HepG2 (cell line): ENCODE results near the gene PXMP4. TPM values are rescaled to one million over a fixed set of nuclear protein-coding genes. Genes with fewer than 3 reads are reported as not detected.

Experiments used
- BRCA1 ChIP-seq: sonication (generic); formaldehyde crosslinking; IDR thresholded peaks from 2 replicates; pipeline ENCODE4 v1.4.0; 2020; ENCODE audit warnings: missing genetic modification reagents
- CBX5 ChIP-seq: sonication (generic); formaldehyde crosslinking; IDR thresholded peaks from 2 replicates; pipeline ENCODE4 v1.4.0; 2020; ENCODE audit warnings: missing genetic modification reagents, borderline replicate concordance
- ETV6 ChIP-seq: sonication (generic); formaldehyde crosslinking; conservative IDR thresholded peaks from 2 replicates; pipeline ENCODE4 v1.4.0; 2020; ENCODE audit warnings: missing genetic modification reagents
- EZH2 ChIP-seq: conservative IDR thresholded peaks from 2 replicates; pipeline ENCODE4 v1.6.1; 2012; ENCODE audit warnings: mild to moderate bottlenecking, low read depth, low read length, moderate library complexity
- HCFC1 ChIP-seq: fragments of 150-350 bp; IDR thresholded peaks from 2 replicates; pipeline ENCODE4 v1.6.1; 2014; ENCODE audit warnings: low read depth, low read length
- HNRNPL ChIP-seq: fragments of 200-400 bp; formaldehyde crosslinking; IDR thresholded peaks from 2 replicates; pipeline ENCODE4 v1.6.1; 2017; ENCODE audit warnings: mild to moderate bottlenecking, low read depth, low read length
- KAT8 ChIP-seq: IDR thresholded peaks from 2 replicates; pipeline ENCODE4 v1.6.1; 2016; ENCODE audit warnings: missing genetic modification reagents, missing compliant biosample characterization
- KMT2A ChIP-seq: sonication (generic); formaldehyde crosslinking; IDR thresholded peaks from 2 replicates; pipeline ENCODE4 v1.4.0; 2020; ENCODE audit warnings: missing genetic modification reagents
- MED1 ChIP-seq: sonication (generic); formaldehyde crosslinking; IDR thresholded peaks from 2 replicates; pipeline ENCODE4 v1.4.0; 2020; ENCODE audit warnings: missing genetic modification reagents
- NR2C2 ChIP-seq: sonication (generic); formaldehyde crosslinking; IDR thresholded peaks from 2 replicates; pipeline ENCODE4 v1.4.0; 2020; ENCODE audit warnings: missing genetic modification reagents, mild to moderate bottlenecking, moderate library complexity, borderline replicate concordance
- RARG ChIP-seq: sonication (generic); formaldehyde crosslinking; IDR thresholded peaks from 2 replicates; pipeline ENCODE4 v1.4.0; 2020; ENCODE audit warnings: low read depth, mild to moderate bottlenecking, missing genetic modification reagents
- REPIN1 ChIP-seq: sonication (generic); formaldehyde crosslinking; IDR thresholded peaks from 2 replicates; pipeline ENCODE4 v1.8.0; 2022; ENCODE audit warnings: missing genetic modification reagents, low read depth, mild to moderate bottlenecking, borderline replicate concordance
- RXRB ChIP-seq: IDR thresholded peaks from 2 replicates; pipeline ENCODE4 v1.6.1; 2016; ENCODE audit warnings: borderline replicate concordance, missing genetic modification reagents, missing compliant biosample characterization
- TAF15 ChIP-seq: fragments of 200-400 bp; formaldehyde crosslinking; IDR thresholded peaks from one replicate; pipeline ENCODE4 v1.6.1; 2018; ENCODE audit warnings: mild to moderate bottlenecking, low read depth, low read length; ENCODE audit not compliant: poor library complexity, severe bottlenecking
- TGIF2 ChIP-seq: IDR thresholded peaks from 2 replicates; pipeline ENCODE4 v1.6.1; 2016; ENCODE audit warnings: control low read depth, missing compliant biosample characterization
- THYN1 ChIP-seq: sonication (generic); formaldehyde crosslinking; IDR thresholded peaks from 2 replicates; pipeline ENCODE4 v1.8.1; 2023; ENCODE audit warnings: low read depth, mild to moderate bottlenecking, moderate library complexity, missing genetic modification reagents, borderline replicate concordance
- U2AF2 ChIP-seq: fragments of 200-400 bp; formaldehyde crosslinking; IDR thresholded peaks from 2 replicates; pipeline ENCODE4 v1.6.1; 2017; ENCODE audit warnings: low read depth, mild to moderate bottlenecking, low read length
- ZFP1 ChIP-seq: IDR thresholded peaks from 2 replicates; pipeline ENCODE4 v1.6.1; 2016
- ZMAT3 ChIP-seq: sonication (generic); formaldehyde crosslinking; conservative IDR thresholded peaks from 2 replicates; pipeline ENCODE4 v1.7.0; 2021; ENCODE audit warnings: missing genetic modification reagents
- ZNF136 ChIP-seq: sonication (generic); formaldehyde crosslinking; IDR thresholded peaks from 2 replicates; pipeline ENCODE4 v1.8.1; 2022; ENCODE audit warnings: low read depth, mild to moderate bottlenecking, moderate library complexity, missing genetic modification reagents
- ZNF451 ChIP-seq: sonication (generic); formaldehyde crosslinking; IDR thresholded peaks from 2 replicates; pipeline ENCODE4 v1.5.0; 2020; ENCODE audit warnings: mild to moderate bottlenecking, missing genetic modification reagents
- ZNF713 ChIP-seq: sonication (generic); formaldehyde crosslinking; IDR thresholded peaks from 2 replicates; pipeline ENCODE4 v1.4.0; 2020; ENCODE audit warnings: mild to moderate bottlenecking, missing genetic modification reagents
- ZSCAN12 ChIP-seq: sonication (generic); formaldehyde crosslinking; IDR thresholded peaks from 2 replicates; pipeline ENCODE4 v1.9.0; 2021; ENCODE audit warnings: mild to moderate bottlenecking, missing genetic modification reagents
- ZSCAN21 ChIP-seq: sonication (generic); formaldehyde crosslinking; IDR thresholded peaks from 2 replicates; pipeline ENCODE4 v1.8.0; 2022; ENCODE audit warnings: mild to moderate bottlenecking, missing genetic modification reagents, moderate library complexity, borderline replicate concordance
- ZZZ3 ChIP-seq: sonication (generic); formaldehyde crosslinking; IDR thresholded peaks from 2 replicates; pipeline ENCODE4 v1.4.0; 2020; ENCODE audit warnings: missing genetic modification reagents, mild to moderate bottlenecking, borderline replicate concordance
- polyA plus RNA-seq, 8 experiments: library from polyadenylated mRNA; depleted of rRNA in 3 of 8; stranded (reverse) in 7 of 8; unstranded in 1 of 8; fragments of >200 nt; fragmentation: Illumina TruSeq in 4 of 8; extraction: Trizol in 4 of 8; gene quantifications; 2 replicates each; pipeline versions ENCODE4 v1.2.1 to v1.2.3, GENCODE V29; 2011 to 2016; ENCODE audit warnings: low read depth in 4 of 8, missing spikeins in 1 of 8, mixed read lengths in 1 of 8; ENCODE audit not compliant: insufficient read depth in 1 of 8
- total RNA-seq, 5 experiments: library from RNA; depleted of rRNA; stranded (reverse); fragments of >200 nt; fragmentation: Illumina TruSeq; extraction: Trizol; gene quantifications; 2 replicates each; pipeline ENCODE4 v1.2.3, GENCODE V29; 2016; ENCODE audit warnings: low read depth in 1 of 5
- TF ChIP-seq, protein P1 (sequence below): sonication (generic); formaldehyde crosslinking; IDR thresholded peaks from 2 replicates; pipeline ENCODE4 v1.4.0; 2020; ENCODE audit warnings: missing genetic modification reagents, borderline replicate concordance
- TF ChIP-seq, protein P2 (sequence below): conservative IDR thresholded peaks from 2 replicates; pipeline ENCODE4 v1.6.1; 2018; ENCODE audit warnings: missing genetic modification reagents

PXMP4 gene
- total and polyA plus RNA-seq, 2 of the 13 experiments (the other 11 are each of a cell fraction or from before 2014, with no cell fraction given) = not detected

- TF ChIP-seq, protein P1, sequence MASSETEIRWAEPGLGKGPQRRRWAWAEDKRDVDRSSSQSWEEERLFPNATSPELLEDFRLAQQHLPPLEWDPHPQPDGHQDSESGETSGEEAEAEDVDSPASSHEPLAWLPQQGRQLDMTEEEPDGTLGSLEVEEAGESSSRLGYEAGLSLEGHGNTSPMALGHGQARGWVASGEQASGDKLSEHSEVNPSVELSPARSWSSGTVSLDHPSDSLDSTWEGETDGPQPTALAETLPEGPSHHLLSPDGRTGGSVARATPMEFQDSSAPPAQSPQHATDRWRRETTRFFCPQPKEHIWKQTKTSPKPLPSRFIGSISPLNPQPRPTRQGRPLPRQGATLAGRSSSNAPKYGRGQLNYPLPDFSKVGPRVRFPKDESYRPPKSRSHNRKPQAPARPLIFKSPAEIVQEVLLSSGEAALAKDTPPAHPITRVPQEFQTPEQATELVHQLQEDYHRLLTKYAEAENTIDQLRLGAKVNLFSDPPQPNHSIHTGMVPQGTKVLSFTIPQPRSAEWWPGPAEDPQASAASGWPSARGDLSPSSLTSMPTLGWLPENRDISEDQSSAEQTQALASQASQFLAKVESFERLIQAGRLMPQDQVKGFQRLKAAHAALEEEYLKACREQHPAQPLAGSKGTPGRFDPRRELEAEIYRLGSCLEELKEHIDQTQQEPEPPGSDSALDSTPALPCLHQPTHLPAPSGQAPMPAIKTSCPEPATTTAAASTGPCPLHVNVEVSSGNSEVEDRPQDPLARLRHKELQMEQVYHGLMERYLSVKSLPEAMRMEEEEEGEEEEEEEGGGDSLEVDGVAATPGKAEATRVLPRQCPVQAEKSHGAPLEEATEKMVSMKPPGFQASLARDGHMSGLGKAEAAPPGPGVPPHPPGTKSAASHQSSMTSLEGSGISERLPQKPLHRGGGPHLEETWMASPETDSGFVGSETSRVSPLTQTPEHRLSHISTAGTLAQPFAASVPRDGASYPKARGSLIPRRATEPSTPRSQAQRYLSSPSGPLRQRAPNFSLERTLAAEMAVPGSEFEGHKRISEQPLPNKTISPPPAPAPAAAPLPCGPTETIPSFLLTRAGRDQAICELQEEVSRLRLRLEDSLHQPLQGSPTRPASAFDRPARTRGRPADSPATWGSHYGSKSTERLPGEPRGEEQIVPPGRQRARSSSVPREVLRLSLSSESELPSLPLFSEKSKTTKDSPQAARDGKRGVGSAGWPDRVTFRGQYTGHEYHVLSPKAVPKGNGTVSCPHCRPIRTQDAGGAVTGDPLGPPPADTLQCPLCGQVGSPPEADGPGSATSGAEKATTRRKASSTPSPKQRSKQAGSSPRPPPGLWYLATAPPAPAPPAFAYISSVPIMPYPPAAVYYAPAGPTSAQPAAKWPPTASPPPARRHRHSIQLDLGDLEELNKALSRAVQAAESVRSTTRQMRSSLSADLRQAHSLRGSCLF (CRISPR knock-in tag) = no peak
- no peak for TF ChIP-seq ZNF136 (CRISPR knock-in tag)
- 0 out of 2 replicates have a peak, but pooled peaks have one; percentile 30 for TF ChIP-seq NR2C2 (CRISPR knock-in tag)
- no peak for TF ChIP-seq ZFP1 (CRISPR knock-in tag)
- TF ChIP-seq BRCA1 (CRISPR knock-in tag) = no peak
- TF ChIP-seq ZSCAN21 = no peak
- TF ChIP-seq EZH2 = no peak
- peak; percentile 70; the same call in 1 of the 2 replicates for TF ChIP-seq RXRB (CRISPR knock-in tag)
- no peak for TF ChIP-seq ZNF451 (CRISPR knock-in tag)
- TF ChIP-seq KAT8 = no peak
- no peak for TF ChIP-seq U2AF2
- TF ChIP-seq ETV6 (CRISPR knock-in tag) = no peak
- no peak for TF ChIP-seq CBX5 (CRISPR knock-in tag)
- no peak for TF ChIP-seq ZMAT3
- no peak for TF ChIP-seq REPIN1 (CRISPR knock-in tag)
- TF ChIP-seq ZNF713 (CRISPR knock-in tag) = no peak
- no peak for TF ChIP-seq HCFC1
- no peak for TF ChIP-seq ZSCAN12 (CRISPR knock-in tag)
- TF ChIP-seq TAF15 = no peak
- TF ChIP-seq MED1 (CRISPR knock-in tag) = no peak; the same call in 1 of the 2 replicates
- no peak for TF ChIP-seq KMT2A (CRISPR knock-in tag)
- no peak for TF ChIP-seq HNRNPL
- no peak for TF ChIP-seq ZZZ3 (CRISPR knock-in tag)
- TF ChIP-seq, protein P2, sequence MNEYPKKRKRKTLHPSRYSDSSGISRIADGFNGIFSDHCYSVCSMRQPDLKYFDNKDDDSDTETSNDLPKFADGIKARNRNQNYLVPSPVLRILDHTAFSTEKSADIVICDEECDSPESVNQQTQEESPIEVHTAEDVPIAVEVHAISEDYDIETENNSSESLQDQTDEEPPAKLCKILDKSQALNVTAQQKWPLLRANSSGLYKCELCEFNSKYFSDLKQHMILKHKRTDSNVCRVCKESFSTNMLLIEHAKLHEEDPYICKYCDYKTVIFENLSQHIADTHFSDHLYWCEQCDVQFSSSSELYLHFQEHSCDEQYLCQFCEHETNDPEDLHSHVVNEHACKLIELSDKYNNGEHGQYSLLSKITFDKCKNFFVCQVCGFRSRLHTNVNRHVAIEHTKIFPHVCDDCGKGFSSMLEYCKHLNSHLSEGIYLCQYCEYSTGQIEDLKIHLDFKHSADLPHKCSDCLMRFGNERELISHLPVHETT (CRISPR knock-in tag) = no peak
- no peak for TF ChIP-seq TGIF2 (CRISPR knock-in tag)
- no peak for TF ChIP-seq THYN1 (CRISPR knock-in tag)
- TF ChIP-seq RARG (CRISPR knock-in tag) = no peak
These were observed 9.2 kb downstream of the PXMP4 start (continued) for GRCh38 chr20:33710681-33711445.
